ENCODE measurements around the gene NCAPD2.

NCAPD2 gene

DNA sequence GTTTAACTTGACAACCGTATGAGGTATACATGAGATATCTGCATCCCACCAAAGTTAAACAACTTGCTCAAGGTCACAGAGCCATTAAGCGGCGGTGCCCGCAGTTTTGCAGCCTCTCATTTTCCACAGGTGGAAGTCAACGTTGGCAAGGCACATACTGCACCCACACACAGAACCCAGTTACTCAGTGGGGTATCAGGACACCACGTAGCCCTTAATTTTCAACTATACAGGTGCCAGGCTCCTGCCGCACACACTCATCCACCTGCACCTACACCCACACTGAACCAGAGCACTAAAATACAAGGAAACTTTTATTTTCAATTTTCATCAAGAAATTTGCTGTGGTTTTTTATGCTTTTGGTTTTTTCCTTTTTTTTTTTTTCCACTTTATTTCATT is 75.9 kb downstream of the NCAPD2 start:
- DNase-seq (ENCODE audit: low read depth in 2 of 2), result no peak

DNA sequence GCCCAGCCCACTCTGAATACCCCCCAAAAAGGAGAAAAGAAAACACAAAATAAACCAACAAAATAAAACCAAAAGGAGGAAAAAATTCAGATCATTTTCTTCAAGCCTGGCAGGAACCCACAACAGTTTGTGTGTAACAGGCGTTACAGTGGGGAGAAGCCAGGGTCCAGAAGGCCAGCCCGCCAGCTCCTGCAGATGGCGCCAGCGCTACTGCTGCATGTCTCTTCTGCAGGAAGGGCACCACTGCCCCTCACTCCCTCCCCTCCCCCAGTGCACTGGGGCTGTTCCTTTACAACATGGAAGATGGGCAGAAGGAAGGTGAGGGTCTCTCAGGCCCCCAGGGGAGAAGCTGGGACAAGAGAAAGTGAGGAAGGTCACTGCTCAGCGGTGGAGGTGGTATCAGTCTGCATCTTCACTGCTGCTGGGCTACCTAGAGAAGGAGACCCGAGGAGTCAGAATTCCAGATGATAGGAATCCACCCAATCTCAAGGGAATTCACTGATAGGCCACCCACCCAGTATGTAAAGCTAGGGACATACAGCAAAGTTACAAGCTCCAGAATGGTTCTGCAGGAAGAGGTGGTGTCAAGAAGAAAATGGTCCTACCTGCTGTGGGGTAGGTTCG is 76.5 kb downstream of the NCAPD2 start:
- DNase-seq (ENCODE audit: low read depth in 2 of 2), result no peak

DNA sequence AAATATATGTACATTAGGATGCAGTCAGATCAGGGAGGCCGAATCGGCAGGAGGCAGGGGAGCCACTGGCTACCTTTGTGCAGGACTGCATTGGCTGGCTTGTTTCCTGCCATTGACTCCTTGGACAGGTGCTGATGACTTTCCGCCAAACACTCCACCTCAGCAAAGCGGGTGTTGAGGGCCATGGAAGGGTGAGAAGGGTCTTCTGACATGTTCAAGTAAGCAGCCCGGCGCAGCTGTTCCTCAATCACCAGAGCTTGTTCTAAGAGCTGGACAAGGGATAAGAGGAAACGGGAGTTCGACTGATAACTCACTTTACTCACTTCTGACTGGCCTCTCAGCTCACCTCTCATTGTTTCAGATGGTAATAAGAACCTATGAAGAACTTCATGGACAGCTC is 79.1 kb downstream of the NCAPD2 start:
- no peak for DNase-seq (ENCODE audit: low read depth in 2 of 2)

DNA sequence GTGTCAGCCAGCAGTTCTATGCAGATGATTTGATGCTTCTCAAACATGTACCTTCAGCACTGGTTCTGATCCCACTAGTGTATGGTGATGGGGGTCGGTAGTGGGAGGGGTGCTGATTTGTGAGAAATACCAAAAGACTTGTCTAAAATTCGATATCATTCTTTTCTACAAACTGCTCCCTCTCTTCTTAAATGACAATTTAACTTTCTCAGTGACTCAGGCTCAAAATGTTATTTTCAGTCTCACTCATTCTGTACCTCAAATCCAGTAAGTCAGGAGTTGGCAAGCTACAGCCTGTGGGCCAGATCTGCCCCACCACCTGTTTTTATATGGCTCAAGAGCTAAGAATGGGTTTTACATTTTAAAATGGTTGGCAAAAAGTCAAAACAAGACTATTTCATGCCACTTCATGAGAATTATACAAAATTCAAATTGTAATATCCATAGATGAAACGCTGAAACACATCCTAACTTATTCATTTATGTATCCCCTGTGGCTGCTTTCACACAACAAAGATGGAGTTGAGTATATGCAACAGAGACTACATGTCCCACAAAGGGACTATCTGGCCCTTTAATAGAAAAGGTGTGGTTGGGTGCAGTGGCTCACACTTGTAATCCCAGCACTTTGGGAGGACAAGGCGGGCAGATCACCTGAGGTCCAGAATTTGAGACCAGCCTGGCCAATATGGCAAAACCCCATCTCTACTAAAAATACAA is 80.8 kb downstream of the NCAPD2 start:
- DNase-seq (ENCODE audit: low read depth in 2 of 2), result no peak

DNA sequence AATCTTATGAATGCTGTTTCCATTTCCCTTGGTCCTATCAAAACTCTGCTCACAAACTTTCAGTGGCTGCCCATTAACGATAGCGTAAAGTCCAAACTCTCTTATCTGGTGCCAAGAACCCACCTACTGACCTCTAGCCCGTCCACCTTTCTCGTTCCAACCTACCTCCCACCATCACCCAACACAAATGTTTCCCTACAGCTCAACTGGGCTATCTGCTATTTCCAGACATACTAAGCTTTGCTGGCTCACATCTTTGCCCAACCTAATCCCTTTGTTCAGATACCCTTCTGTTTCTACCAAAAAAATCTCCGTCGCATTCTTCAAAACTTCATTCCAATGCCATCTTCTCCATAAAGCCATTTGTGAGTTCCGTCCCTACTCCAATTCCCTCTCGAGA is 81.7 kb downstream of the NCAPD2 start:
- DNase-seq (ENCODE audit: low read depth in 2 of 2), result no peak

Data from stimulated activated CD4-positive, alpha-beta T cell treated with anti-CD3 and anti-CD28 coated beads, Interleukin-1b, Interleukin-23, amount 100 ng/mL, for 1 hour (primary cell).